HepG2 (cell line): Measurements from ENCODE around the gene NTN5. TPM values are rescaled to one million over a fixed set of nuclear protein-coding genes. Genes with fewer than 3 reads are reported as not detected.

Experiments
- ELF1 ChIP-seq: sonication (generic); formaldehyde crosslinking; IDR thresholded peaks from 2 replicates; pipeline ENCODE4 v1.4.0; 2020; ENCODE audit warnings: missing genetic modification reagents
- FOXA1 ChIP-seq, 2 experiments: fragments of 450-650 bp in 1 of 2; sonication (generic) in 1 of 2; formaldehyde crosslinking in 1 of 2; IDR thresholded peaks; 2 replicates each; pipeline versions ENCODE4 v1.4.0 to v1.6.1; 2016 to 2020; ENCODE audit warnings: missing genetic modification reagents in 1 of 2
- GTF3A ChIP-seq: sonication (generic); formaldehyde crosslinking; conservative IDR thresholded peaks from 2 replicates; pipeline ENCODE4 v1.4.0; 2020; ENCODE audit warnings: mild to moderate bottlenecking, missing genetic modification reagents
- NFYC ChIP-seq: IDR thresholded peaks from 2 replicates; pipeline ENCODE4 v1.6.1; 2016; ENCODE audit warnings: missing genetic modification reagents, missing compliant biosample characterization
- NRL ChIP-seq: sonication (generic); formaldehyde crosslinking; IDR thresholded peaks from 2 replicates; pipeline ENCODE4 v1.5.0; 2020; ENCODE audit warnings: missing genetic modification reagents, mild to moderate bottlenecking, moderate library complexity, borderline replicate concordance
- SIX1 ChIP-seq: sonication (generic); formaldehyde crosslinking; IDR thresholded peaks from 2 replicates; pipeline ENCODE4 v1.4.0; 2020; ENCODE audit warnings: missing genetic modification reagents, borderline replicate concordance
- SMYD3 ChIP-seq: sonication (generic); formaldehyde crosslinking; IDR thresholded peaks from 2 replicates; pipeline ENCODE4 v1.8.1; 2023; ENCODE audit warnings: mild to moderate bottlenecking, missing genetic modification reagents
- YY1 ChIP-seq: IDR thresholded peaks from 2 replicates; pipeline ENCODE4 v1.6.1; 2011; ENCODE audit warnings: low read length, low read depth, moderate library complexity, mild to moderate bottlenecking; ENCODE audit not compliant: insufficient read depth, insufficient replicate concordance
- ZFP90 ChIP-seq: sonication (generic); formaldehyde crosslinking; IDR thresholded peaks from 2 replicates; pipeline ENCODE4 v1.8.0; 2022; ENCODE audit warnings: missing genetic modification reagents, mild to moderate bottlenecking, inconsistent platforms, borderline replicate concordance
- ZIK1 ChIP-seq: sonication (generic); formaldehyde crosslinking; IDR thresholded peaks from 2 replicates; pipeline ENCODE4 v1.5.0; 2020; ENCODE audit warnings: mild to moderate bottlenecking, low read depth, missing genetic modification reagents, borderline replicate concordance
- ZNF143 ChIP-seq: sonication (generic); formaldehyde crosslinking; IDR thresholded peaks from 2 replicates; pipeline ENCODE4 v1.4.0; 2020; ENCODE audit warnings: missing genetic modification reagents
- polyA plus RNA-seq, 8 experiments: library from polyadenylated mRNA; depleted of rRNA in 3 of 8; stranded (reverse) in 7 of 8; unstranded in 1 of 8; fragments of >200 nt; fragmentation: Illumina TruSeq in 4 of 8; extraction: Trizol in 4 of 8; gene quantifications; 2 replicates each; pipeline versions ENCODE4 v1.2.1 to v1.2.3, GENCODE V29; 2011 to 2016; ENCODE audit warnings: low read depth in 4 of 8, missing spikeins in 1 of 8, mixed read lengths in 1 of 8; ENCODE audit not compliant: insufficient read depth in 1 of 8
- total RNA-seq, 5 experiments: library from RNA; depleted of rRNA; stranded (reverse); fragments of >200 nt; fragmentation: Illumina TruSeq; extraction: Trizol; gene quantifications; 2 replicates each; pipeline ENCODE4 v1.2.3, GENCODE V29; 2016; ENCODE audit warnings: low read depth in 1 of 5
- TF ChIP-seq, protein P1 (sequence below): sonication (generic); formaldehyde crosslinking; IDR thresholded peaks from 2 replicates; pipeline ENCODE4 v1.5.1; 2020; ENCODE audit warnings: mild to moderate bottlenecking, missing genetic modification reagents, moderate library complexity
- TF ChIP-seq, protein P2 (sequence below): sonication (generic); formaldehyde crosslinking; IDR thresholded peaks from 2 replicates; pipeline ENCODE4 v1.4.0; 2020; ENCODE audit warnings: missing genetic modification reagents
- TF ChIP-seq, protein P3 (sequence below): sonication (generic); formaldehyde crosslinking; conservative IDR thresholded peaks from 2 replicates; pipeline ENCODE4 v1.8.0; 2022; ENCODE audit warnings: mild to moderate bottlenecking, moderate library complexity, missing genetic modification reagents
- TF ChIP-seq, protein P4 (sequence below): sonication (generic); formaldehyde crosslinking; conservative IDR thresholded peaks from 2 replicates; pipeline ENCODE4 v1.5.0; 2020; ENCODE audit warnings: missing genetic modification reagents
- TF ChIP-seq, protein P5 (sequence below), 2 experiments: sonication (generic) in 1 of 2; formaldehyde crosslinking in 1 of 2; IDR thresholded peaks; 2 replicates each; pipeline versions ENCODE4 v1.5.1 to v1.6.1; 2011 to 2020; ENCODE audit warnings: borderline replicate concordance in 1 of 2, low read depth in 1 of 2, low read length in 1 of 2, mild to moderate bottlenecking in 1 of 2, missing genetic modification reagents in 1 of 2, moderate library complexity in 1 of 2

Gene NTN5
- total and polyA plus RNA-seq, 2 of the 13 experiments (the other 11 are each of a cell fraction or from before 2014, with no cell fraction given): 0.05 TPM; not detected in 1

DNA sequence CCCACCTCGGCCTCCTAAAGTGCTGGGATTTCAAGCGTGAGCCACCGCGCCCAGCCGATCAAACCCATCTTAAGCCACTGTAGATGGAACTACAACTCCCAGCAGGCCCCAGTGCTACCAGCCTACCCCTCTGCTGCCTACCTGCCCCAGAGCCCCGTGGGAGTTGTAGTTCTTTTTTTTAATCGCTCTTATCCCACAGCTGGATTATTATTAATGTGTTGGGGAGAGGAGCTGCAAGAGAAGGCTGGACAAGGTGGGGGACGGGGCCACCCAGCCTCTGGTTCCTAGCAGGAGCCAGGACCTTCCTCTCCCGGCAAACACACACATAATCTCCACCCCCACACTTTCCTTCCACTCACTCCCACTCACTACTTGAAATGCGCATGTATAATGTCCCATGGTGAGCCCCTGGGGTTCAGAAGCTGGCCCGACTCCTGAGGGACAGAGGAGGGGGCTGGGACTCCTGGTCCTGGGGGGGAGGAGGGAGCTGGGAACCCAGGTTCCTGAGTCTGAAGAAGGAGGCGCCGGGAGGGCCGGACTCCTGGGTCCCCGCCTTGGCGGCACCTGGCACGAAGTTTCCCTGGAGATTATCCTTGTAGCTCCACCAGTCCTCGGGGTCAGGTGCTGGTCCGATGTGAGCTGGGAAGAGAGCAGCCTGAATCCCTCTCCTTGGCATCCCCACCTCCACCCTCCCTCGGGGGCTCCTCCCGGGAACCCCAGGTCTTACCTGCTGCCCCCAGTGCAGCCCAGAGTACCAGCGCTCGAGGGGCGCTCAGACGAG lies 27.8 kb downstream of the NTN5 start (continued):
- TF ChIP-seq NRL (CRISPR knock-in tag) (no peak), YY1 (peak; percentile 40), SIX1 (CRISPR knock-in tag) (no peak), GTF3A (CRISPR knock-in tag) (no peak), ZFP90 (no peak), ZIK1 (no peak), NFYC (no peak), FOXA1 (IDR thresholded peaks at IDR 0.05) (no peak), FOXA1 (CRISPR knock-in tag; IDR thresholded peaks at IDR 0.05) (no peak), ELF1 (CRISPR knock-in tag) (0 out of 2 replicates have a peak, but pooled peaks have one; percentile 21), SMYD3 (no peak), ZNF143 (CRISPR knock-in tag) (peak; percentile 99)
- TF ChIP-seq, protein P1, sequence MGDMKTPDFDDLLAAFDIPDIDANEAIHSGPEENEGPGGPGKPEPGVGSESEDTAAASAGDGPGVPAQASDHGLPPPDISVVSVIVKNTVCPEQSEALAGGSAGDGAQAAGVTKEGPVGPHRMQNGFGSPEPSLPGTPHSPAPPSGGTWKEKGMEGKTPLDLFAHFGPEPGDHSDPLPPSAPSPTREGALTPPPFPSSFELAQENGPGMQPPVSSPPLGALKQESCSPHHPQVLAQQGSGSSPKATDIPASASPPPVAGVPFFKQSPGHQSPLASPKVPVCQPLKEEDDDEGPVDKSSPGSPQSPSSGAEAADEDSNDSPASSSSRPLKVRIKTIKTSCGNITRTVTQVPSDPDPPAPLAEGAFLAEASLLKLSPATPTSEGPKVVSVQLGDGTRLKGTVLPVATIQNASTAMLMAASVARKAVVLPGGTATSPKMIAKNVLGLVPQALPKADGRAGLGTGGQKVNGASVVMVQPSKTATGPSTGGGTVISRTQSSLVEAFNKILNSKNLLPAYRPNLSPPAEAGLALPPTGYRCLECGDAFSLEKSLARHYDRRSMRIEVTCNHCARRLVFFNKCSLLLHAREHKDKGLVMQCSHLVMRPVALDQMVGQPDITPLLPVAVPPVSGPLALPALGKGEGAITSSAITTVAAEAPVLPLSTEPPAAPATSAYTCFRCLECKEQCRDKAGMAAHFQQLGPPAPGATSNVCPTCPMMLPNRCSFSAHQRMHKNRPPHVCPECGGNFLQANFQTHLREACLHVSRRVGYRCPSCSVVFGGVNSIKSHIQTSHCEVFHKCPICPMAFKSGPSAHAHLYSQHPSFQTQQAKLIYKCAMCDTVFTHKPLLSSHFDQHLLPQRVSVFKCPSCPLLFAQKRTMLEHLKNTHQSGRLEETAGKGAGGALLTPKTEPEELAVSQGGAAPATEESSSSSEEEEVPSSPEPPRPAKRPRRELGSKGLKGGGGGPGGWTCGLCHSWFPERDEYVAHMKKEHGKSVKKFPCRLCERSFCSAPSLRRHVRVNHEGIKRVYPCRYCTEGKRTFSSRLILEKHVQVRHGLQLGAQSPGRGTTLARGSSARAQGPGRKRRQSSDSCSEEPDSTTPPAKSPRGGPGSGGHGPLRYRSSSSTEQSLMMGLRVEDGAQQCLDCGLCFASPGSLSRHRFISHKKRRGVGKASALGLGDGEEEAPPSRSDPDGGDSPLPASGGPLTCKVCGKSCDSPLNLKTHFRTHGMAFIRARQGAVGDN (CRISPR knock-in tag): no peak
- TF ChIP-seq, protein P2, sequence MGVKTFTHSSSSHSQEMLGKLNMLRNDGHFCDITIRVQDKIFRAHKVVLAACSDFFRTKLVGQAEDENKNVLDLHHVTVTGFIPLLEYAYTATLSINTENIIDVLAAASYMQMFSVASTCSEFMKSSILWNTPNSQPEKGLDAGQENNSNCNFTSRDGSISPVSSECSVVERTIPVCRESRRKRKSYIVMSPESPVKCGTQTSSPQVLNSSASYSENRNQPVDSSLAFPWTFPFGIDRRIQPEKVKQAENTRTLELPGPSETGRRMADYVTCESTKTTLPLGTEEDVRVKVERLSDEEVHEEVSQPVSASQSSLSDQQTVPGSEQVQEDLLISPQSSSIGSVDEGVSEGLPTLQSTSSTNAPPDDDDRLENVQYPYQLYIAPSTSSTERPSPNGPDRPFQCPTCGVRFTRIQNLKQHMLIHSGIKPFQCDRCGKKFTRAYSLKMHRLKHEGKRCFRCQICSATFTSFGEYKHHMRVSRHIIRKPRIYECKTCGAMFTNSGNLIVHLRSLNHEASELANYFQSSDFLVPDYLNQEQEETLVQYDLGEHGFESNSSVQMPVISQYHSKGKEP (CRISPR knock-in tag): no peak
- TF ChIP-seq, protein P3, sequence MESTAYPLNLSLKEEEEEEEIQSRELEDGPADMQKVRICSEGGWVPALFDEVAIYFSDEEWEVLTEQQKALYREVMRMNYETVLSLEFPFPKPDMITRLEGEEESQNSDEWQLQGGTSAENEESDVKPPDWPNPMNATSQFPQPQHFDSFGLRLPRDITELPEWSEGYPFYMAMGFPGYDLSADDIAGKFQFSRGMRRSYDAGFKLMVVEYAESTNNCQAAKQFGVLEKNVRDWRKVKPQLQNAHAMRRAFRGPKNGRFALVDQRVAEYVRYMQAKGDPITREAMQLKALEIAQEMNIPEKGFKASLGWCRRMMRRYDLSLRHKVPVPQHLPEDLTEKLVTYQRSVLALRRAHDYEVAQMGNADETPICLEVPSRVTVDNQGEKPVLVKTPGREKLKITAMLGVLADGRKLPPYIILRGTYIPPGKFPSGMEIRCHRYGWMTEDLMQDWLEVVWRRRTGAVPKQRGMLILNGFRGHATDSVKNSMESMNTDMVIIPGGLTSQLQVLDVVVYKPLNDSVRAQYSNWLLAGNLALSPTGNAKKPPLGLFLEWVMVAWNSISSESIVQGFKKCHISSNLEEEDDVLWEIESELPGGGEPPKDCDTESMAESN (CRISPR knock-in tag): no peak
- TF ChIP-seq, protein P4, sequence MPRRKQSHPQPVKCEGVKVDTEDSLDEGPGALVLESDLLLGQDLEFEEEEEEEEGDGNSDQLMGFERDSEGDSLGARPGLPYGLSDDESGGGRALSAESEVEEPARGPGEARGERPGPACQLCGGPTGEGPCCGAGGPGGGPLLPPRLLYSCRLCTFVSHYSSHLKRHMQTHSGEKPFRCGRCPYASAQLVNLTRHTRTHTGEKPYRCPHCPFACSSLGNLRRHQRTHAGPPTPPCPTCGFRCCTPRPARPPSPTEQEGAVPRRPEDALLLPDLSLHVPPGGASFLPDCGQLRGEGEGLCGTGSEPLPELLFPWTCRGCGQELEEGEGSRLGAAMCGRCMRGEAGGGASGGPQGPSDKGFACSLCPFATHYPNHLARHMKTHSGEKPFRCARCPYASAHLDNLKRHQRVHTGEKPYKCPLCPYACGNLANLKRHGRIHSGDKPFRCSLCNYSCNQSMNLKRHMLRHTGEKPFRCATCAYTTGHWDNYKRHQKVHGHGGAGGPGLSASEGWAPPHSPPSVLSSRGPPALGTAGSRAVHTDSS (CRISPR knock-in tag): 0 out of 2 replicates have a peak, but pooled peaks have one; percentile 58
- TF ChIP-seq, protein P5, sequence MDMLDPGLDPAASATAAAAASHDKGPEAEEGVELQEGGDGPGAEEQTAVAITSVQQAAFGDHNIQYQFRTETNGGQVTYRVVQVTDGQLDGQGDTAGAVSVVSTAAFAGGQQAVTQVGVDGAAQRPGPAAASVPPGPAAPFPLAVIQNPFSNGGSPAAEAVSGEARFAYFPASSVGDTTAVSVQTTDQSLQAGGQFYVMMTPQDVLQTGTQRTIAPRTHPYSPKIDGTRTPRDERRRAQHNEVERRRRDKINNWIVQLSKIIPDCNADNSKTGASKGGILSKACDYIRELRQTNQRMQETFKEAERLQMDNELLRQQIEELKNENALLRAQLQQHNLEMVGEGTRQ (IDR thresholded peaks at IDR 0.05; ENCODE audit: low read depth, low read length): no peak
- TF ChIP-seq, protein P5 (CRISPR knock-in tag; IDR thresholded peaks at IDR 0.05; ENCODE audit: borderline replicate concordance): no peak
